Activated CD4-positive, CD25-positive, alpha-beta regulatory T cell (primary cell): ENCODE measurements around the gene CLDN12.

ENCODE experiments used
- DNase-seq, 4 experiments: peaks; one replicate each; lab custom pipeline; 2025; lab: John Stamatoyannopoulos, UW

The CLDN12 gene

DNA sequence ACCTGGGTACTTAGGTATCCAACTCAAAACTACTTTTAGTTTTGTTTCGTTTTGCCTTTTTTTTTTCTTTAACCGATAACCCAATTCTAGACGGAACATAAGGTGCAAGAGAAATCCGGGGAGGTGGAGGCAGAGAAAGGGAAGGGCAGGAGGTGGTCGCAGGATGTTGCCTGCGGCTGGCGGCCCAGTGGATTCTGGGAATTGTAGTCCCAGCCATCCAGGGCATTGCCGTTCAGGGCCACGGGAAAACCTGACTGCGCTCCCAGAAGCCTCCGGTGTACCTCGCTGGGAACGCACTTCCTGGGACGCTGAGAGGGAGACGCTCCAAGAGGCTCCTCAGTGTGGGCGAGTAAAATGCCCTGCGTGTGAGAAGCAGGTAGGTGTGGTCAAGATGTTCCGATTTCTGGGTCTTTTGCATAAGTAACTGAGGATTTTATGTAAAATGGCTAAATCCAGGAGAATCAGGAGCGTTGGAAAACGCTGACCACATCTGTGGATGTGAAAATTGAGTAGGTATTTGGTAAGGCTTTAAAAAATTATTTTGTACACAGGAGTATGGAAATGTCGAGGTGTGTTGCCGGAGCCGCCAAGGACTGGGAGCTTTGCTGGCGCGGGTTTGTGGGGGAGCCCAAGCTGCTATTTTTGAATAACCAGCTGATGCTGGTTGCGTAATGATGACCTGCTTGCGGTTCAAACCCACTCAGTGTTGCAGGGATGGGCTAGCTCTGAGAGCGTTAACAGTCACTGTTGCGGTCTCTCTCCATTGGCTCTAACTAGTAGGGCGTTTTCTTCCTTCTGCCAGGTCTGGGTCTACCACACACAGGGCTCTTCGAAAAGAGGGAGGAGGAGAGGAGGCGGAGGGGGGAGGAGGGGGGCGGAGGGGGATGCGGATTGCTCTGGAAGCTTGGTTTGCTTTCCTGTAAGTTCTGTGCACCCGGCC is at the start of gene CLDN12:
Gene CLDN12 (plus strand): TSS at position 288 of the 940 bp plus-strand sequence. CDS start 9,216 bp downstream, outside the sequence.
- peak; percentile 8 to 27 (median 16) for DNase-seq

DNA sequence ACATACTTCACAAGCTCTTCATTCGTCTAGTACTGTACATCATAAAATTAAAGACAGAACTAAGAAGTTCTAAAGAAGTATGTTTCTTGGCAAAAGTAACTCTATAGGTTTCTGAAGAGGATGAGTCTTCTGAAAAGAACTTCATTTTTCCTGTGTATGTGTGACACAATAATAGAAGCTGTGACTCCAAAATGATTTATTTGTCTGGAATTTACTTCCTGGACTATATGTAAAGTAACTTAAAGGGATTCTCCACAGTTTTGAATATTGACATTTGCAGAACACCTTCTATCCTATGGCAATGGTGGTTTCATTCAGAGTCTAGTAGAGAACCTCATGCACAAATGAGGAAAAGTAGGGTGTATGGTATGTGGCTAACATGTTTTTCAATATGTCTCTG is 19.8 kb upstream of the CLDN12 start:
- no peak for DNase-seq

DNA sequence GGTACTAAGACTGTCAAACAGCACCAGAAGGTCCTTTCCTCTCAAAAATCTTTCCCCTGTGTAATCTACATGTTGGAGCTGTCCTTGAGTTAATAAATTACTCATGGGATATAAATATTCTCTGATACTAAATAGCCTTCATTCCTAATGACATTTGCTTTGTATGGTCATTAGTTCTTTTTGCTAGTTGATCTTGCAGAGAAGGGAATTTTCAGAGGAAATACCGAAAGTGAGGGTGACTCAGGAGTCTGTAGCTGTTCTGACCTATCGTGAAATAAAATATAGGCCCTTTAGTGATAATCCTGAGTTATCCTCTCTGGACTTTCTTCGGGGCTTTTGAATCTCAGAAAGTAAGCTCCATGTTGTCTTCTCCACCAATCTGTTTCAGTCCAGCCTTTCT is 19.4 kb upstream of the CLDN12 start:
- DNase-seq: no peak

- no peak for DNase-seq
These were observed 18.8 kb upstream of the CLDN12 start for GRCh38 chr7:90384433-90384832.

DNA sequence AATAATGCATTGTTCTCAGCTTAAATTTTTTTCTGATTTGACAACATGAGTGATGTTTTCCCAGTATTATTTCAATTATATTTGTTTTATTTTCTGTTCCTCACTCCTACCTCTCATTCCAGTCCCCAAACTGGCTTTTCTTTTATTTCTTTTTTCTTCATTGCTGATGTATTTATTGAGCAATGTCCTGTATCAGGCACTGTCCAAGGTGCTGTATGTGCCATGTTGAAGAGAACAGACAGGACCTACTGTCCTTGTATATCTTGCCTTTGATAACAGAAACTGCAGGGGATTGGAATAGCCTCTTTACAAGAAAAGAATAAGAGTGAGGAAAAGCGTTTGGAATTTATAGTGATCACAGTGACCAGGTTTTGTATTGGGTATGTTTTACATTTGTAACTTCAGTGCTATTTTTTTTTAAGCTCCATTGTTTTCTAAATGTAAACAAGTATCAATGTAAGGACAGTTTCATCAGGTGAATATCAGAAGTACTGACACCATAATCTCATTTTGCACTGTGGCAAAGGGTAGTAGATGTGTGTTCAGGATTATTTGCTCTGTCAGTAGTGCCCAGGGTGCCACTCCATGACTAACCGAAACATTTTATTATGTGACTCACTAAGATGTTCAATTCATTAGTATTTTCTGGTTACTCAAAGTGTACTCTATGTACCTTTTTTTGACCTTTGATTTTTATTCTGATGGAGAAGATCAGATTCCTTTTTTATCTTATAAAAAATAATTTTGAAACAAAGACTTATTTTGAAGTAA is 15.6 kb upstream of the CLDN12 start:
- no peak for DNase-seq

GRCh38 chr7:90390926-90391325 is 12.3 kb upstream of the CLDN12 start:
- no peak for DNase-seq

DNA sequence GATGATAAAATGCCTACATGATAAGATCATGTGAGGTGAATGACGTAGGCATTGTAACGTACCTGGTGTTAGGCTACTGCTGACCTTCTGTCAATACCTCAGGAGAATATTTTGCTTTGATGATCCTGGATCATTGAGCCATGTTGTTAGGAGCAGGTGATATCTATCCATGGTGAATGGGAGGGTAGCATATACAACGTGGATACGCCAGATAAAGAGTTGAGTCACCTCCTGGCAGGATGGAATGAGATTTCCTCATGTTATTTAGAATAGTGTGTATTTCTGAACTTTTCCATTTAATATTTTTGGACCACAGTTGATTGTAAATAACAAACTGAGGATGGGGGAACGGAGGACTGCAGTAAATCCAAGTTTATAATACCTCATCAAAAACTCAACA is 11.8 kb upstream of the CLDN12 start:
- no peak for DNase-seq

DNA sequence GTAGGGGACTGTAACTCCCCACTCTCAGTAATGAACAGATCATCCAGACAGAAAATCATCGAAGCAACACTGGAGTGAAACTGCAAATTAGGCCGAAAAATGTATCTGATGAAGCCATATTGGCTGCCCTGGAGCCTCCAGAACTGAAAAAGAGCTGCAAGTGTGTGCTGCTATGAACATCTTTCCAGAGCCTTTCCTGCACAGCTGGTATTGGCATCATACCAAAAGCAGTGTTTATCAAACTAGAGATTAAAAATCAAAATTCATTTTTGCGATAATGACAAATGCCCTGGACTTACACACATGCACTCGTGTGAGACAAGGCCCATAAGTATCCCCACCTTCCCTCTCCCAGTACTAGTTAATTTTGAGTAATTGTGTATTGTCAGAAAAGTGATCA is 6.8 kb upstream of the CLDN12 start:
- no peak for DNase-seq

- no peak for DNase-seq
These were observed 1.3 kb upstream of the CLDN12 start for GRCh38 chr7:90401989-90402388.

DNA sequence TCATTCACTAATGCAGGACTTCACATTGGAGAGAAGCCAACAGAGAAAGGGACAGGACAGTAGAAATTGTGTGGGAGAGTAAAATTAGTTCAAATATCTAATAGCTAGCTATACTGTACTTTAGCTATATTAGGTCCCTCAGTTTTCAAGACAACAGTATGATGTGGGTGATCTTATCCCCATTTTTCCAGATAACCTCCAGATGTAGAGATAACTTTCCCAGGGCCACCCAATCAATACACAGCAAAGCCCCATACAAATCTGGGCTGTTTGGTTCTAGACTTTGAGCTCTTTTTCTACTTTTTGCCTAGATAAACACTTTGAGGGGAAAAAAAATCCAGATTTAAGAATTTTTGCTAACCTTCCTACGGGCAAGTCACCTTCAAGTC is 482 bp upstream of the CLDN12 start:
- no peak for DNase-seq

DNA sequence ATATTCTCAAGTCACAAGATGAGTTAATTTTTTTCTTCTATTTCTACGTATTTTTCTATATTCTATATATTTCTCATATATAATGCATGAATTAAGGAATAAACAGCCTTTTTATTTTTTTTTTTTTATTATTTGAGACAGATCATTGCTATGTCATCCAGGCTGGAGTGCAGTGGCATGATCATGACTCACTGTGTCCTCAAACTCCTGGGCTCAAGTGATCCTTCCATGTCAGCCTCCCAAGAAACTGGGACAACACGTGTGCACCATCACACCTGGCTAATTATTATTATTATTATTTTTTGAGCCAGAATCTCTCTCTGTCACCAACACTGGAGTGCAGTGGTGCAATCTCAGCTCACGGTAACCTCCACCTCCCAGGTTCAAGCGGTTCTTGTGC is 1.5 kb downstream of the CLDN12 start:
- DNase-seq: no peak

GRCh38 chr7:90407484-90407821 is 4.2 kb downstream of the CLDN12 start:
- DNase-seq: no peak

- no peak for DNase-seq
These were observed 4.9 kb downstream of the CLDN12 start for GRCh38 chr7:90408142-90408541.

- DNase-seq: no peak
These were observed 6.4 kb downstream of the CLDN12 start for GRCh38 chr7:90409667-90410066.

DNA sequence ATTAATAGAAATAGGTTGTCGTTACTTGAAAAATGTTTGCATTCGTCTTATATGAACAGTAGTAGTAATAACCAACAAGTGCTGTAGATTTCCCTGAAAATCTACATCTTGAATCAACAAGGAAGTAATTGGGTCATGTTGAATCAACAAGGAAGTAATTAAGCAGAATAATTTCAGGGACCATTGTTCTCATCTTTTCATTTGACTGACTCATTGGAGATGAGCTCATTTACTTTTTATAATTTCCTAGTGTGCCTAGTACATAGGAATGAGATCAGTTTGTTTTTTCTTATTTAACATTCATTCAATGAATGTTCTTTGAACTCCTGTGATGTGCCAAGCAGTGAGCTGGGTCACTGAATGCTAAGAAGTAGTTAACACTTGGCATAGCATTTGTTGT is 8.2 kb downstream of the CLDN12 start:
- no peak for DNase-seq

GRCh38 chr7:90412458-90413184 is 9.4 kb downstream of the CLDN12 start:
- peak in 1 of 4 experiments; percentile 0 for DNase-seq

GRCh38 chr7:90413185-90413528 is 9.9 kb downstream of the CLDN12 start:
- DNase-seq: no peak

DNA sequence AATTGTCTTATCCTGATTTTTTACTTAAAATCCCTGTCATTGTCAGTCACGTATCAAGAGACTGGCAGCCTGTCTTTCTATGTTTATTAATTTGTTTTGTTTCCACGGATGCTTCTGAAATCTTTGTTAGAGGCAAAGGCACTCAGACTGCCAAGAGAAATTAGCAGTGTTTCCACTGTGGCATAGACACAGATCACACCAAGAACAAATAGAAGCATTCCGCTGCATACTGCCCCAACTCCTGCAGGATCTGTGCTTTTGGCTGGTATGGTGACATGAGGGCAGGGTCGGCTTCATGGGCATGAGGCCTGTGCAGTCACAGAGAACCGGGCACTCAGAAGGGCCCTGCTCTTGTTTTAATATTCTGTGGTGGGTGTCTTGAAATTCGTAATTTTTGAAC is 18.4 kb downstream of the CLDN12 start:
- no peak for DNase-seq

GRCh38 chr7:90424720-90425119 is 21.5 kb downstream of the CLDN12 start:
- DNase-seq: no peak

- no peak for DNase-seq
These were observed 22.1 kb downstream of the CLDN12 start for GRCh38 chr7:90425376-90425775.

DNA sequence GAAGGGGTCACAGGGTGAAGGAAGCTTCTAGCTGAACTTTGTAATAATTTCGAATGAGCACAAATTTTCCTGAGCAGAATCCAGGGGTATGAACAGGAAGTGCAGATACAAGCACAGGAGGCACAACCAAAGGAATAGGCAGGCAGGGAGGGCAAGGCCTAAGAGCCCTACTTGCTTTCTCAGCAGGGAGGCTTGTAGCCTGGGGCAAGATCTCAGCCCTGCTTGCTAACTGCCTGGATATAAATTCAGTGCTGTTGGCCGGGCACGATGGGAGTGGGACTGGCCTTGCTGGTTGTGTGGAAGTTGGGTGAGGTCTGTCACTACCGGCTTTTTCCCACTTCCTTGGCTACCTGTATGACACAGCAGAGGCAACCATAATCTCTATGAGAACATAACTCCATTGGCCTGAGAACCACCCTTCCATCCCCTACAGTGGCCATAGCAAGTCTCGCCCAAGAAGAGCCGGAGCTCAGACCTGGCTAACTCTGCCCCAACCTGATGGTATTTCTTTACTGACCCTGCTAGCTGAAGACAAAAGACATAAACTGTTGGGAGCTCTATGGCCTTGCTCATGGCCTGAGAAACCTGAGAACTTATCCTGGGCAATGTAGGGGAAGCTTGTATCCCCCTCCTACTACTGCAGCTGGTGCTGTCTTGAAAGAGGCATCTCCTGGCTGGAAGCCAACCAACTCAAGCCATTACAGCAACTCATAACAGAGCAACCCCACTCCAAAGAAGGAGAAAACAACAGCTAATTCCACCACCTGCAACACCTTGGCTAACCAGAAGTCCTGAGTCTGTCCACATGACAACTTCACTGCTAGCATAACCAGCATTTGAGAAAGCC is 27.6 kb downstream of the CLDN12 start:
- no peak for DNase-seq

DNA sequence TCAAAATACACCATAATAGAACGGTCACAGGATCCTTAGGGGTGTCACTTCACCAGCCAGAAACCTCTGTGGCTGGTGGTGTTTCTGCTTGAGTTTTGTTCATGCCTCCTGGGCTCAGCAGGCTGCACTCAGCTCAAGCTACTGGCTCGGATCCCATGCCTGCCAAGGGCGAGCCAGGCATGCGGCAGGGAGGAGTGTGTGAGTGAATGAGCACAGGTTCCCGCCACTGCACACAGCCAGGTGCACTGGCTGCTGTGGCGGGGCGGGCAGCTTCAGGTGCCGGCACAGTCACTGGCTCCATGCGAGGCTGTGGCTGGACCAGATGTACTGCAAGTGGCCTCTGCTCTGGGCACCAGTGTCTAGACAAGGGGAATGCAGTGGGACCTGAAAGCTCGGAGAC is 29.5 kb downstream of the CLDN12 start:
- DNase-seq: no peak
